A172 (cell line): ENCODE data around the gene SPDYA. TPM values are rescaled to one million over a fixed set of nuclear protein-coding genes. Genes with fewer than 3 reads are reported as not detected.

Source experiments
- DNase-seq: peaks from one replicate; pipeline ENCODE4 v3.0.0-alpha.2; 2015; ENCODE audit warnings: low spot score
- total RNA-seq: library from RNA; depleted of rRNA; stranded (reverse); fragments of >200 nt; shearing (Covaris generic); gene quantifications from 2 replicates; pipeline ENCODE4 v1.2.3, GENCODE V29; 2014

SPDYA gene
- total RNA-seq, 1 experiment from 2014 or later: not detected

DNA sequence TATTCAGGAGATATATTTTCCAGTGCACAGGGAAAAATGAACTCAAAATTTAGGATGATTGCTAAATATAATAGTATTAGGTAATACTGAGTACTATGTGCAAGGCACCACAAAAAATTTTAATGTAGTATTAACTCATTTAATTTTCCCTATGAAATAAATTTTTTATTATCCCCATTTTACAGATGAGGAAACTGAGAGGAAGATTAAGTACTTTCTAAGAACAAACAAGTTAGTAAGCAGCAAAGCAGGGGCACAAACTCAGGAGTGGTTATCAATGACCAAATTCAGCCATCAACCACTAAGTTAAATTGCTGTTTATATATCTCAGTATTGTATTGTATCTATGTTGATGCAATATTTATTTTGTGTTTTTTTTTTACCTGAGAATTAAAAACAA, 14.2 kb downstream of the SPDYA start:
- no peak for DNase-seq

DNA sequence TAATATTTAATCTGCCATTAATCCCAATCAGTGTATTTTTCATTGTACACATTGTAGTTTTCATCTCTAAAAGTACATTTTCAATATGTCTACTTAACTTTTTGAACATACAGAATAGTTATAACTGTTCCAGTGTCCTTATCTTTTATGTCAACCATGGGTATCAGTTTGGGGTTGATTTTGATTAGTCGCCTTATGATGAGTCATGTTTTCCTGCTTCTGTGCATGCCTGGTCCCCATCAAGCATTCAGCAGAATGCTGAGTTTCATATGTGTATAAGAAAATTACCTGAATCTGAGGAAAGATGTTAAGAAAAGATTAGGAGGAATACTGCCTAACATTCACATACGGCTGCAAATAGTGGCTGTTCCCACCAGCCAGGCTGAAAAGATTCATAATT, 17.7 kb downstream of the SPDYA start:
- DNase-seq: peak; percentile 19

DNA sequence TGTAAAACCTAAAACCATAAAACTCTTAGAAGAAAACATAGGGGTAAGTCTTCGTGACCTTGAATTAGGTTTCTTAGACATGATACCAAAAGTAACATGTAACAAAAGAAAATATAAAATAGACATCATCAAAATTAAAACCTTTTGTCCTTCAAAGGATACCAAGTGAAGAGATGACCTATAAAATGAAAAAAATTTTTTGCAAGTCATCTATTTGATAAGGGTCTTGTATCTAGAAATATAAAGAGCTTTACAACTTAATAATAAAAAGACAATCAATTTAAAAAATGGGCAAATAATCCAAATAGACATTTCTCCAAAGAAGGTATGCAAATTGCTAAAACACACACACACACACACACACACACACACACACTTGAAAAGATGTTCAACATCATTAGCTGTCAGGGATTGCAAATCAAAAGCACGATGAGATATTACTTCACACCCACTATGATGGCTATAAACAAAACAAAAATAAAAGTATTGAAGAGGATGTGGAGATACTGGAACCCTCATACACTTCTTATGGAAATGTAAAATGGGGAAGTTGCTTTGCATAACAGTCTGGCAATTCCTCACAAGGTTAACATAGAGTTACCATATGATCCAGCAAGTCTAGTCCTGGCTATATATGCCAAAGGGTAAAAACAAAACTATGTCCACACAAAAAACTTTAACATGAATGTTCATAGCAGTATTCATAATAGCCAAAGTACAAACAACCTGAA, 23.3 kb downstream of the SPDYA start:
- DNase-seq: no peak

DNA sequence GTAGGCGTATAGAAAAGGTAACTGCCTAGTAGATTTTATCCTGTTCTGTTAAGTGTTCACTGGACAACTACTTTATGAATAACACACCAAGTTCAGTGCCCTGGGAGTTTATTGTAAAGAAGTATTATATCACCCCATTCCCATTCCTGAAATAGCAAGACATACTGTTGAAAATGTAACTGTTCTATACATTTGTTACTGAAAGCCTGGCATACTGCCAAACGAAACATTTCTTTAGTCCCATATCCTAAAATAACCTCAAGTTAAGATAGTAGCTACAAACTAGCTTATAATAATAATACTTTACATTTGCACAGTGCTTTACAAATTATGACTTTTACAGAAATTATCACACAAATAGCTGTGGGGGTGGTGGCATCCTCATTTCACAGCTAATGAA, 25.1 kb downstream of the SPDYA start:
- no peak for DNase-seq

DNA sequence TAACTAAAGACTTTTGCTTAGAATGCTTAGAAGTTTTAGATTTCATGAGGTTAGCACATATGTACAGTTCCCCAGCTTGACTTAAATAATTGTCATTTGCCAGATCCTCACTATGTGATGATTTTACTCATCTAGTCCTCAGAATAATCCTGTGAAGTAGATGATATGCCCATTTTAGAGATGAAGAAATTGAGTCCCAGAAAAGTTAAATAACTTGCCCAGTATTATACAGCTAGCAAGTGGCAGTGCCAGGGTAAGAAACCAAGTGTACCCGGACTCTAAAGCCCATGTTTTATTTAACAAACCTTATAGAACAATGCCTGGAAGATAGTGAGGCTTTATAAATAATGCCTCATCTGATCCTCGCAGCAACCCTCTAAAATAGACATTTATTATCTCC, 28.3 kb downstream of the SPDYA start:
- no peak for DNase-seq

DNA sequence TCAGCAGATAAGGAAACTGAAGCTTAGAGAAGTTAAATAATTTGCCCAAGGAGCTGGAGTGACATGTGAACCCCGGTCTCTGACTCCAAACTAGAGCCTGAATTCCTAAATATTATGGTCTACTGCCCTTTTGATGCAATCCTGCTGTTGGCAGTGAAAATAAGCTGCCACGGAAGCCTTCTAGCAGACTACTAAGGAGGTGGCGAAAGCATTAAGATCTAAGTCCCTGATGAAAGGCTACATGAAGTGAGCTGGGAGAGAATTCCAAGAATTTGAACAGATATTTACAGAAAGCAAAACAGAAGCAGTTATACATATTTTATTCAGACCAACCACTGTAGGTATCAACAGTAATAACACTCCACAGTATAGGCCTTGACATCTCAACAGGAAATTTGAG, 31.4 kb downstream of the SPDYA start:
- no peak for DNase-seq

DNA sequence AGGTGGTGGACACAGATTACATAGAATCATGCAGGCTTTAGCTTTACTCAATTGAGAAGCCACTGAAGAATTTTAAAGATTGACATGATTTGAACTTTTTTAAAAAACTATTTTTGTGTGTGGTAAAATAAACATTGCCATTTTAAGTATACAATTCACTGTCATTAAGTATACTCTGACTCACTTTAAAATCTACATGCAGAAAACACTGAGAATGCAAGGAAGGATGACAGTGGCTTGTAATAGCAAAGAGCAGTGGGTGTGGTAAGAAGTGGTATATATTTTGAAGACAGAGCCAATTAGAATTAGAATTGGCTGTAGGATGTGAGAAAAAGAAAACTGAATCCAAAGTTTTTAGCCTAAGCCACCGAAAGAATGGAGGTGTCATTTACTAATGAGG, 44.6 kb downstream of the SPDYA start:
- DNase-seq: no peak

DNA sequence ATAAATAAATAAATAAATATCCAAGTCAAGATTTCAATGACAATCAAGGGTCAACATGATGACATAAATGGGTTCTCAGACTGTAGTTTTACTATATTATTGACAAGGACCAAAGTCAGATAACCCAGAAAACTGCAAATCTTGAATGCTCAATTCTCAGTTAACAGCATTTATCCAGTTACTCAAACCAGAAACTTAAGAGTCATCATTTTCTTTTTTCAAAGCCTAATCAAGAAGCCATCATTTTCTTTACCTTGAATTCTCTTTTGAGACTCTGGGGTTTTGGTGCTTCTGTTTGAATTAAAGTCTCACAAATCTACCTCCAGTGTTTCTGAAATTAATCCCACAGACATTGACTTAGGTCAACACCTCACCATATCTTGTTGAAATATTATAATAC, 45.3 kb downstream of the SPDYA start:
- no peak for DNase-seq

DNA sequence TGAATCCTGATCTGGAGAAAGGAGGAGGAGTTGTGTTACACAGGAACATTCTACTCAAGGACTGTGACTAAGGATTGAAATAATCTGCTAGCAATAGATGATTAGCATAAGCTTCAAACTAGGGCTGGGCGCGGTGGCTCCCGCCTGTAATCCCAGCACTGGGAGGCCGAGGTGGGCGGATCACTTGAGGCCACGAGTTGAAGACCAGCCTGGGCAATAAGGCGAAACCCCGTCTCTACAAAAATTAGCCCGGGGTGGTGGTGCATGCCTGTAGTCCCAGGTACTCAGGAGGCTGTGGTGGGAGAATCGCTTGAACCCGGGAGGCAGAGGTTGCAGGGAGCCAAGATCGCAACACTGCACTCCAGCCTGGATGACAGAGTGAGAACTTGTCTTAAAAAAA, 58.0 kb downstream of the SPDYA start:
- no peak for DNase-seq

DNA sequence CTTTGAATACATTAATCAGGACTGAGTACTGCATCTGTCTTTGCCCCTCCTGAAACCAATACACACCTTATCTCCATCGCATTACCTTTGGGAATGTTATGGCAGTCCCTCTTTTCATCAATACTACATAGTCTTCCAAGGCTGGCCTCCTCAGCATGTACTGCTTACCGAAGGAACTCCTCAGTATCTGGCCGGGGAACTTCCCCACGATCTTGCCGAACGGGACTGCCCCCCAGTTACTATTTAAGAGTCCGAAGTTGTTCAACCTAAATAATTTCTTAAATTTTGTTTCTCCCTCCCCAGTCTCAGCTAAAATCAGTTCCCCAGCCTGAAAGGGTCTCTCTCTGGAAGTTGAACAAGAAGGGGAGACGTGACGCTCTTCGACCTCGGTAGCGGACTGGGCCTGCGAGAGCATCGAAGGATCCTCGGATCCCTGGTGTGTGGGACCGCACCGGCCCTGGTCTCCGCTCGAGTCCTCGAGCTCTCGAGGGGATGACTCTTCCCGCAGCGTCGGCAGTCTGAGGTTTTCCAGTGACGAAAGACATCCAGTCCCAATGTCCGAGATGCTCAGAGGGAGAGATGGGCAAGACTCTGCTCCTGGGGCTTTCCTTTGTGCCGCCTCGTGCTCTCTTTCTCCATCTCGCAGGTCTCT, 59.0 kb downstream of the SPDYA start:
- no peak for DNase-seq

DNA sequence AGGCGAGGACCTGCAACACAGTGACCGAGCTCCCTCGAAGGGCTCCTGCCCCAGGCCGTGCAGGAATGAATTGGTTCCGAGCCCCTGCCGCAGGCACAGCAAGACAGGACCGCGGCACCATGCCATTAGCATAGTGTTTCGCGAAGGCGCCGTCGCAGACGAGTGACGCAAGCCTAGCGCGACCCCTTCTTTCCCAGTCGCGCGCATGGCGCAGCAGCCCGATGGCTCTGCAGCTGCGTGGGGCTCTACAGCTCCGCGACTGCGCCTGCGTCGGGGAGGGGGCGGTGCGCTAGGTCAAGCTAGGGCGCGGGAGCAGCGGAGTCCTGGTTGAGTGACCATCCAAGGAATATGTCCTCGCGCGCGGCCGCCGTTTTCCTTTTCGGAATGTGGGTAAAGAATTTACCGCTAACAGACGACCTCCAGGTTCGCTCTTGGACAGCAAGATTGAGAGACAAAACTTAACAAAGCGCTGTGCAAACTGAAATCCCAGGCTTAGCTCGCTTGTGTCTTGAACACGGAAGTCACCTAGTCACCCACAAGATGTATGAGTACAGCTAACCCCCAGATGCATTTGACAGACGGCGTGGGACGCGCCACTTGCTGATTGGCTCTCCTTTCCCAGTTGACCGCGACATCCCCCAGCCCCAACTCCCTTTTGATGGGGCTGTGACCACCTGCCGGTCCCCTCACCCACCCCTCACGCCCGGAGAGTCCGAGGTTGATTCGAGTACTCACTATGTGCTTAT, 59.7 kb downstream of the SPDYA start, which contains the start of gene TRMT61B:
Gene TRMT61B (minus strand): TSS at position 164 of the 746 bp plus-strand sequence. CDS start 32 bp downstream, at position 132.
- DNase-seq: peak; percentile 89

DNA sequence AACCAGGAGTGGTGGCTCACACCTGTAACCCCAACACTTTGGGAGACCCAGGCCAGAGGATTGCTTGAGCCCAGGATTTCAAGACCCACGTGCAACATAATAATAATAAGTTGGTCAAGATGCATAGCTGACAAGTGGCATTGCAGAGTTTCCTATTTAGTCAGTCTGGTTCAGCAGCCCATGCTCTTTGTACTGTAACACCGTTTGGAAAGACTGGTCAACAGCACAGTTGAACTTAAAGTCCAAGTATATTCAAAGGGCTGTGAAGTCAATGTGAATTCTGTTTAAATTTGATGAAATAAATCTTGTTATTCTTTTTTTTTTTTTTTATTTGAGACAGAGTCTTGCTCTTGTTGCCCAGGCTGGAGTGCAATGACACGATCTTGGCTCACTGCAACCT, 61.0 kb downstream of the SPDYA start:
- DNase-seq: no peak

DNA sequence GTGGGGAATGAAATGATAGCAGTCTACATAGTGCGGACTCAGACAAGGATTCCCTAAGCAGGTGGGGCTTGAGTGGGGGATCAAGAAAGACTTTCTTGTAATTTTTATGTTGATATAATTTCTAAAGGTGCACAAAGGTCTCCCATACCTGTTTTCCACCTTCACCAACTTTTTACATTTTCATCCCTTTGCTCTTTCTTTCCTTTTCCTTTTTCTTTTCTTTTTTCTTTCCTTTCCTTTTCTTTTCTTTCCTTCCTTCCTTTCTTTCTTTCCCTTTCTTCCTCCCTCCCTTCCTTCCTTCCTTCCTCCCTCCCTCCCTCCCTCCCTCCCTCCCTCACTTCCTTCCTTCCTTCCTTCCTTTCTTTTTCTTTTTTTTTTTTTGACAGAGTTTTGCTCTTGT, 69.6 kb downstream of the SPDYA start:
- no peak for DNase-seq

DNA sequence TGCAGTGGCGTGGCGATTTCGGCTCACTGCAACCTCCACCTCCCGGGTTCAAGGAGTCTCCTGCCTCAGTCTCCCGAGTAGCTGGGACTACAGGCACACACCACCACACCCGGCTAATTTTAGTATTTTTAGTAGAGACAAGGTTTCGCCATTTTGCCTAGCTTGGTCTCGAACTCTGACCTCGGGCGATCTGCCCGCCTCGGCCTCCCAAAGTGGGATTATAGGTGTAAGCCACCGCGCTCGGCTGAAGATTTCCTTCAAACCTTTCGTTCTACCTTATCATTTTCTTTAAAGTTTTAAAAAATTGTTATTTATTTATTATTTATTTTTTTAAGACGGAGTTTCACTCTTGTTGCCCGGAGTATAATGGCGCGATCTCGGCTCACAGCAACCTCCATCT, 82.9 kb downstream of the SPDYA start:
- DNase-seq: no peak

DNA sequence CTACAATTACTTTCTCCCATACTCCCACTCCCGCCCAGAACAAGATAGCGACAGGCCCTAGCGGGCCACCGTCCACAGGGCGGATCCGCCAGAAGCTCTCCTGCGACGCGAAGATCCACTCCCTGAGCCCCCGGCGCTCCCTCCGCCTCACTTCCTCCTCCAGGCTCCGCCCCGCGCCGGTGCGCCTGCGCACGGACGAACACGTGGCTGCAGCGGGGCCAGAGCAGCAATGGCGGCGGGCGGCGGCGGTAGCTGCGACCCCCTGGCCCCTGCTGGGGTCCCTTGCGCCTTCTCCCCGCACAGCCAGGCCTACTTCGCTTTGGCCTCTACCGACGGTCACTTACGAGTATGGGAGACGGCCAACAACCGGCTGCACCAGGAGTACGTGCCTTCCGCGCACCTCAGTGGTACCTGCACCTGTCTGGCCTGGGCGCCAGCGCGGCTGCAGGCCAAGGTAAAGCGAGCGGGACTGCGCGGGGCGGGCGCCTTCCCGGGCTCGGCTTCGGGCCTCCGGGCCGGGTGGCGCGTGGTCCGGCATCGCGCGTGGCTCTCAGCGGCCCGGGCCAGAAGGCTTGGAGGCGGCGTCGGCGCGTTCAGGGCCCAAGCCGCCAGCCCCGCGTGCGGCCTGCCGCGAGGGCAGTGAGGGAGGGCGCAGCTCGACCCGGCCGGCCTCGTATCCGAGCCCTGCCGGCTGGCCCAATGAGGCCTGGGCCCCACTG, 84.0 kb downstream of the SPDYA start, which contains the start of gene WDR43:
Gene WDR43 (plus strand): TSS at position 198 of the 719 bp plus-strand sequence. CDS start 32 bp downstream, at position 230.
- DNase-seq: peak; percentile 99

DNA sequence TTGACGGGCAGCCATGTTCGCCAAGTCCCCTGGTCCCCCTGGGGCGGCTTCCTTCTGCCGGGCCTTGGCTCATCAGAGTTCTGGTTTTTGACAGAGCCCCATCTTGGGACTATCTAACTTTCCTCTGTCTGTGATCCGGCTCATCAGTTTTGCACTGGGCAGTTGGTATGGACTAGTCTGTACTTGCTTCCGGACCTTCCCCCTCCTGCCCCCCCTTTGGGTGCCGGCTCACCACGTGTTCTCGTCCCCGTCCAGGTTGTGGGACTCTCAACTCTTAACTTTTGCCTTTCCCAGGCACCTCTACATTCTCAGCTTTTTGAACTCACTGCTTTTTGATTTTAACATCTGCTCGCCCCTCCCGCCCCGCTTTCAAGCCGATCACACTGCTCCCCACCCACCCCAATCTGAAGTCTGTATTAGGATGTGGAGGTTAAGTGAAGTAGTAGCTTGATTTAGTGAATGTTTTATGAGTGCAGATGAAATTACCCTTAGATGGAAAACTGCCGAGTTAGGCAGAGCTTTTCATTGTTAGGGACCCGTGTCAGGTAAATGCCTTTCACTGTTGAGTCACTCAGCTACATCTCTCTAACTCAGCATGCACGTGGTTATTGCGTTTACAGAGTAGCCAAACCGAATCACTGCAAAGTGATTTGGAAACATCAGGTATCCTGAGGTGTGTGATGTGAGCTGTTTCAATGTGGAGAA, 84.7 kb downstream of the SPDYA start:
- DNase-seq: peak; percentile 39

DNA sequence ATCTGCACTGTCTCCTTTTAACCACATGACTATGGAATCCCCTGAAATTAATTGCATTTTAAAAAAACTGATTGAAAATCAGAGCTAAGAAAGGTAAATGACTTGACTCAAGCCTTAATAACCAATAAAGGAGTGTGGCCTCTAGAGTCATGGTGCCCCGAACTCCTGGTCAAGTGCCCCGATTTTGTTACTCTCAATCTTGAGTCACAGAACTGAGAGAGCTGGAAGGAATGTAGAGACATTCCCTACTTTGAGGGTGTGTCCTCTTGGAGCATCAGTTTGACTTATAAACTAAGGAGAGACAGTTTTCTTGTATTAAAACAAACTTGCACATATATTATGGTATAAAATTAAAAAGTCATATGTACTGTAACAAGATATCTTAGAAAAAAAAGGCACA, 86.3 kb downstream of the SPDYA start:
- peak; percentile 44 for DNase-seq

DNA sequence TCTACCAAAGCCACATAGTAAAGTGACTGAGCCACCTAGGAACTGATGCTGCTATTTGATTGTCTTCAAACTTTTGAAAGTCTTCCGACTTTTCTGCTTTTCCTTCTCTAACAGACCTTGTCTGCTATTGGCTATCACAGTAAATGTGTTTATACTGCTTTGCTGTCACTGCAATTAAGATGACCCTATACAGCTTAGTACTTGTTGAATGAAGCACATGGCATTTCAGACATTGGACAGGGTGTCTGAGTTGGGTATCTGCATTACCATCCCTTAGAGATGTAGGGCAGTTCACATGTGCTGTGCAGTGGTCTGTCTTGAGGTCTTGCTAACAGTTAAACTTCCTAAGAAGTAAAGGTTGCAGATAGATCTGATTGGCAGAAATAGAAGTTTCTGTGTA, 87.4 kb downstream of the SPDYA start:
- DNase-seq: no peak
